IPS-18a (cell line): ENCODE measurements around the gene C1orf232.

Source experiments
- H3K27ac ChIP-seq: one replicate; pipeline ENCODE4 v1.5.1; 2013; ENCODE audit warnings: low read length
- H3K27me3 ChIP-seq: one replicate; pipeline ENCODE4 v1.6.1; 2013; ENCODE audit warnings: mild to moderate bottlenecking, low read length; ENCODE audit not compliant: control insufficient read depth, insufficient read depth
- H3K36me3 ChIP-seq: one replicate; pipeline ENCODE4 v1.6.1; 2013; ENCODE audit warnings: low read depth, low read length; ENCODE audit not compliant: control insufficient read depth
- H3K4me1 ChIP-seq: one replicate; pipeline ENCODE4 v1.6.1; 2013; ENCODE audit warnings: low read depth, low read length; ENCODE audit not compliant: control insufficient read depth
- H3K4me3 ChIP-seq: one replicate; pipeline ENCODE4 v1.5.1; 2013; ENCODE audit warnings: low read length
- H3K9ac ChIP-seq: one replicate; pipeline ENCODE4 v1.6.1; 2013; ENCODE audit warnings: mild to moderate bottlenecking, low read length, moderate library complexity
- H3K9me3 ChIP-seq: one replicate; pipeline ENCODE4 v1.6.1; 2013; ENCODE audit warnings: low read depth, low read length; ENCODE audit not compliant: control insufficient read depth

C1orf232 gene

DNA sequence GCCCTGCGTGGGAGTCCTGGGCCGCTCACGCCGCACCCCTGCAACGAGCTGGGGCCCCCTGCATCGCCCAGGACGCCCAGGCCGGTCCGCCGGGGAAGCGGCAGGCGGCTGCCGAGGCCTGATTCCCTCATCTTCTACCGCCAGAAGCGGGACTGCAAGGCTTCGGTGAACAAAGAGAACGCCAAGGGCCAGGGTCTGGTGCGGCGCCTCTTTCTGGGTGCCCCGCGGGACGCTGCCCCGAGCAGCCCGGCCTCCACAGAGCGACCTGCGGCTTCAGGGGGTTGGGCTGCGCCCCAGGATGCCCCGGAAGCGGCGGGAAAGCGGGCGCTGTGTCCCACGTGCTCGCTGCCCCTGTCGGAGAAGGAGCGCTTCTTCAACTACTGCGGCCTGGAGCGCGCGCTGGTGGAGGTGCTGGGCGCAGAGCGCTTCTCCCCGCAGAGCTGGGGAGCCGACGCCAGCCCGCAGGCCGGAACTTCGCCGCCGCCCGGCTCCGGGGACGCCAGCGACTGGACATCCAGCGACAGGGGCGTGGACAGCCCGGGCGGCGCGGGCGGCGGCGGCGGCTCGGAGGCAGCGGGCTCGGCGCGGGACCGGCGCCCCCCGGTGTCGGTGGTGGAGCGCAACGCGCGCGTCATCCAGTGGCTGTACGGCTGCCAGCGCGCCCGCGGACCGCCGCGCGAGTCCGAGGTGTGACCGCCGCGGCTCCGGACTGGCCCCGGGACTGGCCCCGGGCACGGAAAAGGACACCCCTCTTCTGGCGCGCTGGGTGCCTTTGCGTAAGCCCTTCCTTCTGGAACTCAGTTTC is 7.1 kb downstream of the C1orf232 start:
- H3K4me3 ChIP-seq: peak overlapping the region; percentile 56
- H3K27ac ChIP-seq: no peak overlapping the region
- peaks cover 29% of the 10 kb centered on the region for H3K4me1 ChIP-seq
- H3K27me3 ChIP-seq: peaks cover 96% of the 10 kb centered on the region
- H3K36me3 ChIP-seq: no peaks in the 10 kb centered on the region
- no peaks in the 10 kb centered on the region for H3K9me3 ChIP-seq
- H3K9ac ChIP-seq: peak overlapping the region; percentile 65

- Histone ChIP-seq H3K36me3 (no peaks in the 10 kb centered on the region), H3K4me1 (peaks cover 38% of the 10 kb centered on the region), H3K27ac (no peak overlapping the region), H3K4me3 (peak overlapping the region; percentile 56), H3K9ac (peak overlapping the region; percentile 65), H3K27me3 (peaks cover 99% of the 10 kb centered on the region), H3K9me3 (no peaks in the 10 kb centered on the region)
Measured at GRCh38 chr1:26160527-26161414, 8.0 kb downstream of the C1orf232 start.

- H3K27ac ChIP-seq: no peak overlapping the region
- no peak overlapping the region for H3K9ac ChIP-seq
- H3K9me3 ChIP-seq: no peaks in the 10 kb centered on the region
- peaks cover 99% of the 10 kb centered on the region for H3K27me3 ChIP-seq
- H3K4me1 ChIP-seq: peaks cover 42% of the 10 kb centered on the region
- H3K36me3 ChIP-seq: no peaks in the 10 kb centered on the region
- no peak overlapping the region for H3K4me3 ChIP-seq
Measured at GRCh38 chr1:26159743-26160039, 9.1 kb downstream of the C1orf232 start.

GRCh38 chr1:26158908-26159742 is 9.6 kb downstream of the C1orf232 start, which contains the start of gene FAM110D:
TSS of gene FAM110D (plus strand) at chr1:26159079. CDS start at chr1:26161292, 2,213 bp downstream.
- Histone ChIP-seq H3K36me3 (no peaks in the 10 kb centered on the region), H3K27me3 (peaks cover 100% of the 10 kb centered on the region), H3K4me3 (no peak within 1 kb of the TSS), H3K4me1 (peaks cover 44% of the 10 kb centered on the region), H3K9ac (no peak within 1 kb of the TSS), H3K27ac (no peak within 1 kb of the TSS), H3K9me3 (no peaks in the 10 kb centered on the region)

DNA sequence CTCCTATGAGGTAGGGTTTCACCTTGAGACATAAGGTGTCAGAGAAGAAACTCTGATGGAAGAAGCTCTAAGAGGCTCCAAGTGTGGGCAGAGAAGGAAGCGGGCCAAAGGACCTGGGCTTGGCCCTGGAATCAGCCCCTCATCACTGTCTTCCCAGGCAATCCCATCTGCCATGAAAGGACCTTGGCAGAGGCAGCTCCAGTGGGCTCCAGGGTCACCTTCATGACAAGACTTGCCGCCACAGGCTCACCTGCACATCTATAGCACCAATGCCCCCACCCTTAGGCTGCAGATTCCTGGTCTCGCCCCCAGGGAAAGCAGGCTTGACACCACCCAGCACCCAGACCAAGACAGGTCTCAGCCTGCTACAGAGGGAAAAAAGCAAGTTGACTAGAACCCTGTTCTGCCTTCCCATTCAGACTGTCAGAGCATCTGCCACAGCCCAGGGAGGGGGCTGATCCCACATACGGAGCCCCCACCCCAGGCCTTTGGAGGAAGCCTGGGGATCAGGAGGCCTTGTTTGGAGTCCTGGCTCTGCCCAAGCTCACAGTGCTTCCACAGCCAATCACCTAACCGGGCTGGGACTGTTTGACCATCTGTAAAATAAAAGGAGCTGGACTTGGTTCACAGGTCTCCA is 10.4 kb downstream of the C1orf232 start:
- Histone ChIP-seq H3K9ac (no peak overlapping the region), H3K4me1 (peaks cover 44% of the 10 kb centered on the region)

GRCh38 chr1:26156285-26157038 is 12.3 kb downstream of the C1orf232 start:
- Histone ChIP-seq H3K27me3 (peaks cover 92% of the 10 kb centered on the region), H3K27ac (no peak overlapping the region), H3K4me1 (peaks cover 44% of the 10 kb centered on the region), H3K9ac (no peak overlapping the region), H3K4me3 (peak overlapping the region; percentile 51), H3K9me3 (no peaks in the 10 kb centered on the region), H3K36me3 (no peaks in the 10 kb centered on the region)

More for the DNA sequence above, 10.4 kb downstream of the C1orf232 start:
- Histone ChIP-seq H3K27ac (no peak overlapping the region), H3K36me3 (no peaks in the 10 kb centered on the region), H3K27me3 (peaks cover 100% of the 10 kb centered on the region), H3K9me3 (no peaks in the 10 kb centered on the region), H3K4me3 (no peak overlapping the region)

DNA sequence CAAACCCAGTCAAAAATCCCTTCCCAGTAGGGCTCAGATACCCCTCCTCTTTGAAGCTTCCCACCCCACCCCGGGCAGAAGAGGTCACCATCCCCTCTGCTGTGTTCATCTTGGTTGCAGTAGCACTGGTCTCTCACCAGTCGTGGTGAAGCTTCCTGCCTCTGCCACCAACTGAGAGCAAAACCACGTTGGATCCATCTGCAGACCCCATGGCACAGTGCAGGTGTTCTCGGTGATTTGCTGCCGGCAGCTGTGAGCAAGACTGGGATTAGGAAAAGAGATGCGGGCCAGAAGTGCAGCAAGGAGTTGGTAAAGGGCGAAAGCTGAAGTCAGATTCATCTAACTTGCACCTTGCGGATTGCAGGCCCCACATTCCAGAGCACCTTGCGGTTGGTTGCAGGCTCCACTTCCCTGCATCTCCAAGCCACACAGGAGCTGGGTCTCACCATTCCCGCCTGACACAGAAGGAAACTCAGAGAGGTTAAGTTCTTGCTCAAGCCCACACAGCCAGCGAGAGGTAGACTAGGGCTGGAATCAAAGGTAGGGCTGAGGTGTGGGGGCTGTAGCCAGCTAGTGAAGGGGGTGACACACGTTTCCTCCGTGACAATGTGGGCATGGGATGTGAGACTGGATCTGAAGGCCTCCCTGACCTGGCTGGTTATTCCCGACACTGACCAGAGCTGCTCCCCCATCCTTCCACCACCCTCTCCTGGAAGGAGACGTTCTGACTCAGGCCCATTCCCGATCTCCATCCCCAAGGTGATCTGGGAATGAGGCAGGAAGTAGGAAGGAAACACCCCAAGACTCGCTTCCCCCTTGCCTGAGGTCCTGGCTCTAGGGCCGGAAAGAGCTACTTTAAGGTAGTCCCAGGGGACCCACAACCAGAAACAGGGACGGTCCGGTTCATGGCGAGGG is 13.1 kb downstream of the C1orf232 start:
- no peaks in the 10 kb centered on the region for H3K9me3 ChIP-seq

DNA sequence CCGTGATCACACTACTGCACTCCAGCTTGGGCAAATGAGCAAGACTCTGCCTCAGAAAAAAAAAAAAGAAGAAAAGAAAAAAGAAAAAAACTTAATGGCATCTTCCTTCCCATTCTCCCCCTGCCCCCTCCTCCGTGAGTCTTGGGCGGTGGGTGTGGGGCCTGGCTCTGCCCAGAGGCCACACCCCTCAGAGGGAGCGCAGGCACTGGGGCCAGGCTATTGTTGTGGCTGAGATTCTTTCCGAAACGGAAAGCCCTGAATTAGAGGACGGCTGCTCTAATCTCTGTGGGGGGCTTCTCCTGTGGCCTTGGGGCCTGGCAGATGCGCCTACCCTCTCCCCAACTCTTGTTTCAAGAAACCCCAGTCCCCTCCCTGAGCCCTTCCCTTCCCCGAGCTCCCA is 14.0 kb downstream of the C1orf232 start:
- H3K27me3 ChIP-seq: peaks cover 84% of the 10 kb centered on the region
- H3K9ac ChIP-seq: no peak overlapping the region
- H3K4me3 ChIP-seq: peak overlapping the region; percentile 51
- peaks cover 36% of the 10 kb centered on the region for H3K4me1 ChIP-seq
- H3K9me3 ChIP-seq: no peaks in the 10 kb centered on the region
- H3K27ac ChIP-seq: no peak overlapping the region
- H3K36me3 ChIP-seq: no peaks in the 10 kb centered on the region

More for the DNA sequence above, 13.1 kb downstream of the C1orf232 start:
- no peaks in the 10 kb centered on the region for H3K36me3 ChIP-seq
- no peak overlapping the region for H3K9ac ChIP-seq
- H3K4me1 ChIP-seq: peaks cover 38% of the 10 kb centered on the region
- H3K27ac ChIP-seq: no peak overlapping the region
- peaks cover 88% of the 10 kb centered on the region for H3K27me3 ChIP-seq
- peak overlapping the region; percentile 51 for H3K4me3 ChIP-seq

DNA sequence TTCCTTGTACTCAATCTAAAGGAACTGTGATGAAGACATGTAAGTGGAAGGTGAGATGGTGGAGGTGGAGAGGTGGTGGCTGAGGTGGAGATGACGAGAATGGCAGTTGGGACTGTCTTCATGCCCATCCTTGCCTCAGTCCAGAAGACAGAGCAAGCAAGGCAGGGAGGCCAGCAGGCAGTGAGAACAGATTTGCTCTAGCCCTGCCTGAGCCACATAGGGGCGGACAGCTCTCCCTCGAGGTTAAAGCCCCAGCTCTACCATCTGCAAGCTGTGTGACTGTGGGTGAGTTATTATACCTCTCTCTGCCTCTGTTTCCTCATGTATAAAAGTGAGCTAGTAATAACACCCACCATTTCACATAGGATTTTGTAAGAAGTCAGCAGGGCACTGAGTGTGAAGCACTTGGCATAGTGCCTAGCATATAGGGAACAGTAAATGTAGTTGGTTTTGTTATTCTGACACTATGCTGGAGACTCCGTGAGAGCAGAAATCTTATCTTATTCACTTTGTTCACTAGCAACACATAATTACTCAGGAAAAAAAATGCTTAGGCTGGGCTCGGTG is 14.7 kb downstream of the C1orf232 start:
- Histone ChIP-seq H3K9ac (no peak overlapping the region), H3K36me3 (no peaks in the 10 kb centered on the region), H3K9me3 (no peaks in the 10 kb centered on the region), H3K4me1 (peaks cover 31% of the 10 kb centered on the region), H3K4me3 (no peak overlapping the region), H3K27me3 (peaks cover 78% of the 10 kb centered on the region), H3K27ac (no peak overlapping the region)
